Measurements from ENCODE around the gene TAF4. TPM values are rescaled to one million over a fixed set of nuclear protein-coding genes. Genes with fewer than 3 reads are reported as not detected.

Gene TAF4
- total RNA-seq, 1 experiment from 2014 or later: 21.0 TPM

DNA sequence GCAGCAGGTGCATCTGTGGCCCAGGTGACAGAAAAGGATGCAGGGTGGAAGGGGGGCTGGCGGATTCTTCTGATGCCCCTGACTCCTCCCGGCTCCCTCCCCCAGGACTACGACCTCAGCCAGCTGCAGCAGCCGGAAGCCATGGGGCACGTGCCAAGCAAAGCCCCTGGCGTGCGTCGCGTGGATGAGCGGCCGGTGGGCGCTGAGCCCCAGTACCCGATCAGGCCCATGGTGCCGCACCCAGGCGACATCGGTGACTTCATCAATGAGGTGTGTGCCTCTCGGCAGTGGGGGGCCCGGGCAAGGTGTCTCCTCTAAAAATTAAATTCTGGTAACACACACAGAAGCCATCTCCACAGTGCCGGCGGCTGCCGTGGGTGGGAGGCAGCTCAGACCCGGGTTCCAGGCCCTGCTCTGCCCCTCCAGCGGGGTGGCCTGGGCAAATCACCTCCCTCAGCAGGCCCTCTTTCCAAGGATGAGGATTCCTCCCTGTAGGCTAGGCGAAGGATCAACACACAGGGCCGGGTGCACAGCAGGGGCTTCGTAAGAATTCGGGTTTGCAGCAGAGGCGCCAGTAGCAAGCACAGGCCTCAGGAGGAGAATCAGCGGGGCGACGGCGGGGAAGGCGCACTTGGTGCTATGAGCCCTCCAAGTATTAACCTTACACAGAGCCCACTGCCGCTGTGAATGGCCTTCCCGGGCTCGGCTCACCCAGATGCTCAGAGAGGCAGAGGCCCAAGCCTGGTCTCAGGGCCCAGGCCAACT, 131.5 kb downstream of the TAF4 start:
- in situ Hi-C loops (cut with HindIII; ENCODE audit: low pct_unique_long_range_greater_than_20kb, low sequenced_read_pairs) (no loop called here), intact Hi-C loops (cut with micrococcal nuclease; ENCODE audit: unreplicated experiment) (no loop called here)

DNA sequence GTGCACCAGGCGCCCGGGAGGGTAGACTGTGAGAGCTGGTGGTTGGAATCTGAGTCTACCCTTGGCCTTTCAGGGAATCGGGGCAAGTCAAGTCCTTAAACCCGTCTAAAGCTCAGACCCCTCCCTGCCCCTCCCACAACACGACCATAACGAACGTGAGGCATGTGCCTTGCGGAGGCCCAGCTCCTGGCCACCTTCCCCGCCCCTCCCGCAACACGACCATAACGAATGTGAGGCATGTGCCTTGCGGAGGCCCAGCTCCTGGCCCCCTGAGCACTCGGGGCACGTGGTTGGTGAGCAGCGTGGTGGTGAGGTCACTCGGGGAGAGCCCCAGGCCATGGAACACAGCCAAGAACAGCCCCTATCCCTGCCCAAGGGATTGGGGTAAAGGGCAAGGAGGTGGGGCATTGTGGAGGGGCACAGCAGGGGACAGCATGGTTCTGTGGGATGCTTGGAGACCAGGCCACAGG, 132.2 kb downstream of the TAF4 start:
- no peak for DNase-seq (ENCODE audit: low read depth, low spot score)
- Histone ChIP-seq H3K36me3 (ENCODE audit: control insufficient read depth, insufficient read depth, low read length) (no peaks in the 10 kb centered on the region), H3K4me3 (ENCODE audit: low read depth in 2 of 2, low read length in 2 of 2) (no peak overlapping the region), H3K9me3 (ENCODE audit: control insufficient read depth, insufficient read depth, low read depth, low read length) (no peaks in the 10 kb centered on the region), H3K27ac (ENCODE audit: low read length) (no peak overlapping the region), H3K27me3 (ENCODE audit: control insufficient read depth, insufficient read depth, low read length) (no peaks in the 10 kb centered on the region), H3K4me1 (ENCODE audit: control insufficient read depth, insufficient read depth, low read length) (no peaks in the 10 kb centered on the region)
- in situ Hi-C loops (cut with HindIII; ENCODE audit: low pct_unique_long_range_greater_than_20kb, low sequenced_read_pairs) (no loop called here), intact Hi-C loops (cut with micrococcal nuclease; ENCODE audit: unreplicated experiment) (no loop called here)
- BruUV-seq (replicated peaks): no TSS peak
- TF ChIP-seq, protein P1, sequence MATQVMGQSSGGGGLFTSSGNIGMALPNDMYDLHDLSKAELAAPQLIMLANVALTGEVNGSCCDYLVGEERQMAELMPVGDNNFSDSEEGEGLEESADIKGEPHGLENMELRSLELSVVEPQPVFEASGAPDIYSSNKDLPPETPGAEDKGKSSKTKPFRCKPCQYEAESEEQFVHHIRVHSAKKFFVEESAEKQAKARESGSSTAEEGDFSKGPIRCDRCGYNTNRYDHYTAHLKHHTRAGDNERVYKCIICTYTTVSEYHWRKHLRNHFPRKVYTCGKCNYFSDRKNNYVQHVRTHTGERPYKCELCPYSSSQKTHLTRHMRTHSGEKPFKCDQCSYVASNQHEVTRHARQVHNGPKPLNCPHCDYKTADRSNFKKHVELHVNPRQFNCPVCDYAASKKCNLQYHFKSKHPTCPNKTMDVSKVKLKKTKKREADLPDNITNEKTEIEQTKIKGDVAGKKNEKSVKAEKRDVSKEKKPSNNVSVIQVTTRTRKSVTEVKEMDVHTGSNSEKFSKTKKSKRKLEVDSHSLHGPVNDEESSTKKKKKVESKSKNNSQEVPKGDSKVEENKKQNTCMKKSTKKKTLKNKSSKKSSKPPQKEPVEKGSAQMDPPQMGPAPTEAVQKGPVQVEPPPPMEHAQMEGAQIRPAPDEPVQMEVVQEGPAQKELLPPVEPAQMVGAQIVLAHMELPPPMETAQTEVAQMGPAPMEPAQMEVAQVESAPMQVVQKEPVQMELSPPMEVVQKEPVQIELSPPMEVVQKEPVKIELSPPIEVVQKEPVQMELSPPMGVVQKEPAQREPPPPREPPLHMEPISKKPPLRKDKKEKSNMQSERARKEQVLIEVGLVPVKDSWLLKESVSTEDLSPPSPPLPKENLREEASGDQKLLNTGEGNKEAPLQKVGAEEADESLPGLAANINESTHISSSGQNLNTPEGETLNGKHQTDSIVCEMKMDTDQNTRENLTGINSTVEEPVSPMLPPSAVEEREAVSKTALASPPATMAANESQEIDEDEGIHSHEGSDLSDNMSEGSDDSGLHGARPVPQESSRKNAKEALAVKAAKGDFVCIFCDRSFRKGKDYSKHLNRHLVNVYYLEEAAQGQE (IDR thresholded peaks at IDR 0.05; ENCODE audit: insufficient read depth in 1 of 2, low read depth in 2 of 2, low read length in 1 of 2): no peak
- TF ChIP-seq SIN3A (IDR thresholded peaks at IDR 0.05; ENCODE audit: borderline replicate concordance, insufficient read depth, low read depth, low read length): no peak
- TF ChIP-seq TCF7L2 (IDR thresholded peaks at IDR 0.05; ENCODE audit: low read depth, low read length): no peak
- TF ChIP-seq, protein P2, sequence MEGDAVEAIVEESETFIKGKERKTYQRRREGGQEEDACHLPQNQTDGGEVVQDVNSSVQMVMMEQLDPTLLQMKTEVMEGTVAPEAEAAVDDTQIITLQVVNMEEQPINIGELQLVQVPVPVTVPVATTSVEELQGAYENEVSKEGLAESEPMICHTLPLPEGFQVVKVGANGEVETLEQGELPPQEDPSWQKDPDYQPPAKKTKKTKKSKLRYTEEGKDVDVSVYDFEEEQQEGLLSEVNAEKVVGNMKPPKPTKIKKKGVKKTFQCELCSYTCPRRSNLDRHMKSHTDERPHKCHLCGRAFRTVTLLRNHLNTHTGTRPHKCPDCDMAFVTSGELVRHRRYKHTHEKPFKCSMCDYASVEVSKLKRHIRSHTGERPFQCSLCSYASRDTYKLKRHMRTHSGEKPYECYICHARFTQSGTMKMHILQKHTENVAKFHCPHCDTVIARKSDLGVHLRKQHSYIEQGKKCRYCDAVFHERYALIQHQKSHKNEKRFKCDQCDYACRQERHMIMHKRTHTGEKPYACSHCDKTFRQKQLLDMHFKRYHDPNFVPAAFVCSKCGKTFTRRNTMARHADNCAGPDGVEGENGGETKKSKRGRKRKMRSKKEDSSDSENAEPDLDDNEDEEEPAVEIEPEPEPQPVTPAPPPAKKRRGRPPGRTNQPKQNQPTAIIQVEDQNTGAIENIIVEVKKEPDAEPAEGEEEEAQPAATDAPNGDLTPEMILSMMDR (IDR thresholded peaks at IDR 0.05): no peak
- no peak for TF ChIP-seq POLR2AphosphoS5 (IDR thresholded peaks at IDR 0.05; ENCODE audit: low read depth, low read length)
- CTCF ChIA-PET: no interaction called here
- no peak for ATAC-seq
- POLR2A ChIA-PET: no interaction called here

More for the DNA sequence above, 131.5 kb downstream of the TAF4 start:
- POLR2A ChIA-PET: no interaction called here
- no peak for TF ChIP-seq POLR2AphosphoS5 (IDR thresholded peaks at IDR 0.05; ENCODE audit: low read depth, low read length)
- no peak for TF ChIP-seq SIN3A (IDR thresholded peaks at IDR 0.05; ENCODE audit: borderline replicate concordance, insufficient read depth, low read depth, low read length)
- TF ChIP-seq, protein P1 (IDR thresholded peaks at IDR 0.05; ENCODE audit: insufficient read depth in 1 of 2, low read depth in 2 of 2, low read length in 1 of 2): no peak
- TF ChIP-seq, protein P2 (IDR thresholded peaks at IDR 0.05): no peak
- TF ChIP-seq TCF7L2 (IDR thresholded peaks at IDR 0.05; ENCODE audit: low read depth, low read length): no peak
- ATAC-seq: no peak
- no peak for DNase-seq (ENCODE audit: low read depth, low spot score)
- no peak overlapping the region for H3K27ac ChIP-seq (ENCODE audit: low read length)
- BruUV-seq (replicated peaks): no TSS peak
- H3K4me1 ChIP-seq (ENCODE audit: control insufficient read depth, insufficient read depth, low read length): no peaks in the 10 kb centered on the region
- CTCF ChIA-PET: no interaction called here
- no peaks in the 10 kb centered on the region for H3K9me3 ChIP-seq (ENCODE audit: control insufficient read depth, insufficient read depth, low read depth, low read length)
- no peaks in the 10 kb centered on the region for H3K27me3 ChIP-seq (ENCODE audit: control insufficient read depth, insufficient read depth, low read length)
- H3K36me3 ChIP-seq (ENCODE audit: control insufficient read depth, insufficient read depth, low read length): no peaks in the 10 kb centered on the region
- no peak overlapping the region for H3K4me3 ChIP-seq (ENCODE audit: low read depth in 2 of 2, low read length in 2 of 2)

All from Panc1 (cell line).